AG10803 (cell line): ENCODE measurements around the gene KRT1.

Source experiments
- DNase-seq: peaks from one replicate; pipeline ENCODE4 v3.0.0; 2010; ENCODE audit warnings: low read depth
- H3K4me3 ChIP-seq: 2 replicates; pipeline ENCODE4 v1.5.1; 2011; ENCODE audit warnings: mild to moderate bottlenecking, low read length, control low read depth
- TF ChIP-seq, protein P1 (sequence below): conservative IDR thresholded peaks from 2 replicates; pipeline ENCODE4 v1.5.1; 2011; ENCODE audit warnings: mild to moderate bottlenecking, low read length, control low read depth, inconsistent platforms

KRT1 gene

DNA sequence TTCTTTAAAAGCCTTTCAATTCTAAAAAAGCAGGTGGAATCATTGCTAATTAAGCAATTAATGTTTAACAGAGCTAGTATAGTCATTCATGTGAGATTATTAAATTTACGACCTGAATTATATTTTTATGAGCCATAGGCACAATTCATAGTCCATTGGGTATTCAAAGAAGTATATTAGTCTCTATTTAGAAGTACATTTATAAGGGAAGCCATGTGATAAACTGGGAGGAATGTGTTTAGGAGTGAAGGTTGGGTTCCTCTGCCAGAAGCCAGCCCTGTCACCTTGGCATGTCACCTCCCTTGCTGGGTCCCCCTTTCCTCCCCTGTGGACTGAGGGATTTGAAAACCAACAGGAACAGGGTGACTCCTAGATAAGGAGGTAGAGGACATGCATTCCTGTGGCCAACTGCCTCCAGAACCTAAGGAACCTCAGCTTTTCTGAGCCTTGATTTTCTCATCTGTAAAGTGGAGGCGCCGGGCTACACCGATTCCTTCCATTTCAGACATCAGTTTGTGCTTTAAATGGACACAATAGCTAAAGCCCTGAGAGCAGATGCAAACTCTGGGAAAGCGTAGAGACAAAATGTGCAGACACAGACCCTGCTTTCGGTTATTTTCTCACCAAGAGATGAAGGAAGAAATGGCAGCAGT lies 22.8 kb downstream of the KRT1 start:
- TF ChIP-seq, protein P1, sequence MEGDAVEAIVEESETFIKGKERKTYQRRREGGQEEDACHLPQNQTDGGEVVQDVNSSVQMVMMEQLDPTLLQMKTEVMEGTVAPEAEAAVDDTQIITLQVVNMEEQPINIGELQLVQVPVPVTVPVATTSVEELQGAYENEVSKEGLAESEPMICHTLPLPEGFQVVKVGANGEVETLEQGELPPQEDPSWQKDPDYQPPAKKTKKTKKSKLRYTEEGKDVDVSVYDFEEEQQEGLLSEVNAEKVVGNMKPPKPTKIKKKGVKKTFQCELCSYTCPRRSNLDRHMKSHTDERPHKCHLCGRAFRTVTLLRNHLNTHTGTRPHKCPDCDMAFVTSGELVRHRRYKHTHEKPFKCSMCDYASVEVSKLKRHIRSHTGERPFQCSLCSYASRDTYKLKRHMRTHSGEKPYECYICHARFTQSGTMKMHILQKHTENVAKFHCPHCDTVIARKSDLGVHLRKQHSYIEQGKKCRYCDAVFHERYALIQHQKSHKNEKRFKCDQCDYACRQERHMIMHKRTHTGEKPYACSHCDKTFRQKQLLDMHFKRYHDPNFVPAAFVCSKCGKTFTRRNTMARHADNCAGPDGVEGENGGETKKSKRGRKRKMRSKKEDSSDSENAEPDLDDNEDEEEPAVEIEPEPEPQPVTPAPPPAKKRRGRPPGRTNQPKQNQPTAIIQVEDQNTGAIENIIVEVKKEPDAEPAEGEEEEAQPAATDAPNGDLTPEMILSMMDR = no peak
- H3K4me3 ChIP-seq = no peak overlapping the region
- no peak for DNase-seq

DNA sequence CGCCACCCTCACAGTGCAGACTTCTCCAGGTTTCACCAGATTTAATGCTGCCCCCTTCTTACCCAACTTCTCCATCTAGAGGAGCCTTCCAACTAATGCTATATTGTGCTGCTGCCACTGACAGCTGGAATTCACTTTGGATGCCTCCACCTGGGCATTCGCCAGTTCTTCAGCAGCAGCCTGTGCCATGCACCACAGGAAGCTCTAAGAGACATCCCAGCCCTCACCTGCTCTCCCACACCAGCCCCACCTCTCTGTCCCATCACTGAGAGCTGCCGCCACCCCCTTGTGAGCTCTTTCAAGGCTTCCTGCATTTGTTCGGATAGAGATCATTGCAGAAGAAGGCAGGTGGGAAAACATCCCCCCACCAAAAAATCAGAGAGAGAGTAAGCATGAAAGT lies 23.6 kb downstream of the KRT1 start:
- no peak overlapping the region for H3K4me3 ChIP-seq
- TF ChIP-seq, protein P1 = no peak
- no peak for DNase-seq

DNA sequence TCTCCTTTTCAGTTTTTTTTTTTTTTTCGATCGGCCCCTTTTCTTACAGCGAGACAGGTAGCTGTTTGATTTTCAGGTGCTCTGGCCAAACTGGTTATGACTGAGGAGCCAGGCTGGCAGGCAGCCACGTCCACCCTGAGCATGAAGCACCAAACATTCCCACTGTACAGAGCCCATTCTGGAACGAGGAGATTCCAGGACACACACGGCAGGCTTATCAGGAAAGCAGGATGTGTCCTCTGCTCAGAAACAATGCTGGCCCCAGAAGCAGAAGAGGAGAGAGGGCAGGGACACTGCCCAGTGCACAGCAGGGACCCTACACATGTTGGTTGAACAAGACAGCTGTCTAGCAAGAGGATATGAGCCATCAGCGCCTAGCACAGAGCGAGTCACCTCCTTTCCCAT lies 24.5 kb downstream of the KRT1 start:
- DNase-seq = no peak
- H3K4me3 ChIP-seq = no peak overlapping the region
- TF ChIP-seq, protein P1 = no peak

DNA sequence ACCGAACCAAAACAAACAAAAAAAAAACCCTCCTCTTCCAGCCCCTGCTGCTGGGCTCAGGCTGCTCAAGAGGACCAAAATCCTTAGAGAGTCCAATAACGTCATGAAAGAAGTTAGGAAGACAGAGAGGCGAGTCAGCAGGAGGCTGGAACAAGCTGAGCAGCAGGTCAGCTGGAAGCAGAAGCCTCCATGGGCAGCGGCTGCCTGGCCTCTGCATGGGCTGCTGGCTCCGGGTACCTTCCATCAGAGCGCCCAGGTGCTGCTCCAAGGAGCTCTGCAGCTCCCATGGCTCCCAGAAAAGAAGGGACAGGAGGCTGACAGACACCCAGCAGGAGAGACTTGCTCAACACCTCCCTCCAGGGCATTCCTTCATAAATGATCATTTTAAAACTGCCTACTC lies 25.0 kb downstream of the KRT1 start:
- DNase-seq = no peak
- no peak overlapping the region for H3K4me3 ChIP-seq

DNA sequence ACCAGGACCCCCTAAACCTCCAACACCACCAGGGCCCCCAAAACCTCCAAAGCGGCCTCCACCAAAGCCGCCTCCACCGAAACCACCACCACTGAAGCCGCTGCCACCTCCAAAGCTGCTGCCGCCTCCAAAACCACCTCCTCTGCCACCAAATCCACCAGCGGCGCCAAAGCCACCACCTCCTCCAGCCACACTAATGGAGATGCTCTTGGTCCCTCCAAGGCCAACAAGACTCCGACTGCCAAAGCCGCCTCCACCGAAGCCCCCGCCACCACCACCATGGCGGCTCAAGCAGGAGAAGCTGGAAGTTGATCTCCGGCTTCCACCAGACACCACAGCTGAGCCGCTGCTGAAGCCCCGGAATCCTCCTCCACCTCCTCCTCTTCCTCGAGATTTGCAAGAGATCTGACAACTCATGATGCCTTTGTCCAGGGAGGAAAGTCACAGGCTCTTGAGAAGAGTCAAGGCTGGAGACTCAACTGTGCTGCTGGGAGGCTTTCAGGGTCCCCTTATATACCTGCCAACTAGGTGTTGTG lies 28.4 kb downstream of the KRT1 start, which contains the start of gene KRT2:
TSS of gene KRT2 (minus strand) at position 486 of the 536 bp plus-strand sequence. CDS start at position 417, 69 bp downstream.
- H3K4me3 ChIP-seq = no peak within 1 kb of the TSS
- TF ChIP-seq, protein P1 = no peak
- no peak for DNase-seq

More for the DNA sequence above, 25.0 kb downstream of the KRT1 start:
- TF ChIP-seq, protein P1 = no peak

DNA sequence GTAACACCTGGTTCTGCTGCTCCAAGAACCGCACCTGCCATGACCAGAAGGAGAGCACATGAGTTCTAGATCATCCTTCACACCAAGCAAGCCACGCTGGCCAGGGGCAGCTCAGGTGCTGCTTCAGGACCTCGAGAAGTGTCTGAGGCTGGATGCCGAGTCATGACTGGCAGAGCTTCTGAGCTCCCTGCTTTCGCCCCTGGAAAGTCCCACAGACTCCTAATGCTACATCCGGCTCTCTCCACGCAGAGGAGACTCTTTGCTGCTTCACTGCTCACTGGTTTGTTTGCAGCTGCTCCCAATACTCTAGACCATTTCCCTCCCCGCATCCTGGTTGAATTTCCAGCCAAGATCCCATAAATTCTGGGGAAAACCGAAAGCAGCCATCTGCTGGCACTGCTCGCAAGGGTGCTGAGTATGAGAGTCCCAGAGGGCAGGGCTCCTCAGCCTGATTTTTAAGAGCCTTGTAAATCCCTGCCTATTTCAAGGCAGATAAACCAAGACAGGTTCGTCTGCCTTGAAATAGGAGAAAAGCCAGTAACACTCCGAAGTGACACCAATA lies 29.6 kb downstream of the KRT1 start:
- TF ChIP-seq, protein P1 = no peak
- peak; percentile 24 for DNase-seq
- 0 out of 2 replicates have a peak overlapping the region, but pooled peaks have one; percentile 1 for H3K4me3 ChIP-seq

DNA sequence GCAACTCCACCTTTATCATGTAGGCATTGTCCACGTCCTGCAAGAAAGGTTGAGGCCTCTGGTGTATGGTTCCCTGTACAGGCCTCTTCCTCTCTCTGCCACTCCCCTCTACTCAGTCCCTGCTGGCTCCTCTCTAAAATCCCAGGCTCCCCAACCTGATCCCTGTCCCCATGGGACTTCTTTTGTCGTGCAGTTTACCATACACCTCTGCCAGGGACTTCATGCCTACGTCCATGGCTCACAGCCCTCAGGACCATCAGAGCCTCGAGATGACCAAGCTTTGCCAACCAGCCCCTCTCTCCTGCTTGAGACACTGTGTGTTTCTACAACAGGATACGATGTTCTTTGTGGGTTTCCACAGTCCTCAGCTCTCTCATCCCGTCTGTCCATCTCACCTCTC lies 31.1 kb downstream of the KRT1 start:
- TF ChIP-seq, protein P1 = no peak
- H3K4me3 ChIP-seq = no peak overlapping the region
- DNase-seq = no peak
